ENCODE results near the gene RCSD1. TPM values are rescaled to one million over a fixed set of nuclear protein-coding genes. Genes with fewer than 3 reads are reported as not detected.

Gene RCSD1
- total RNA-seq, 1 donor from 2014 or later: 45.9 TPM

- H3K9me3 ChIP-seq (ENCODE audit: control insufficient read depth in 3 of 3, low read length in 3 of 3): no peaks in the 10 kb centered on the region
- no peaks in the 10 kb centered on the region for H3K27me3 ChIP-seq (ENCODE audit: control insufficient read depth in 3 of 3, insufficient read depth in 3 of 3, low read length in 3 of 3)
- no peak overlapping the region for H3K4me3 ChIP-seq (ENCODE audit: low read length in 3 of 3)
- H3K9ac ChIP-seq (ENCODE audit: low read depth in 1 of 3, low read length in 3 of 3): no peak overlapping the region
- no peak overlapping the region for H3K27ac ChIP-seq (ENCODE audit: low read depth, low read length)
- peaks cover 0 to 3% (median 0%) of the 10 kb centered on the region in 3 donors for H3K4me1 ChIP-seq (ENCODE audit: control insufficient read depth in 3 of 3, insufficient read depth in 3 of 3, low read length in 3 of 3)
- H3K36me3 ChIP-seq (ENCODE audit: control insufficient read depth in 3 of 3, insufficient read depth in 3 of 3, low read length in 3 of 3): peaks cover 5 to 26% (median 20%) of the 10 kb centered on the region in 3 donors
Measured at GRCh38 chr1:167706931-167707877, 77.2 kb downstream of the RCSD1 start.

- Histone ChIP-seq H3K4me3 (ENCODE audit: low read length in 3 of 3) (no peak overlapping the region), H3K9ac (ENCODE audit: low read depth in 1 of 3, low read length in 3 of 3) (no peak overlapping the region), H3K4me1 (ENCODE audit: control insufficient read depth in 3 of 3, insufficient read depth in 3 of 3, low read length in 3 of 3) (peaks cover 0 to 3% (median 0%) of the 10 kb centered on the region in 3 donors), H3K27me3 (ENCODE audit: control insufficient read depth in 3 of 3, insufficient read depth in 3 of 3, low read length in 3 of 3) (no peaks in the 10 kb centered on the region), H3K9me3 (ENCODE audit: control insufficient read depth in 3 of 3, low read length in 3 of 3) (no peaks in the 10 kb centered on the region), H3K36me3 (ENCODE audit: control insufficient read depth in 3 of 3, insufficient read depth in 3 of 3, low read length in 3 of 3) (peaks cover 5 to 26% (median 20%) of the 10 kb centered on the region in 3 donors), H3K27ac (ENCODE audit: low read depth, low read length) (no peak overlapping the region)
Measured at GRCh38 chr1:167707942-167708341, 77.9 kb downstream of the RCSD1 start.

- Histone ChIP-seq H3K4me3 (ENCODE audit: low read length in 3 of 3) (no peak overlapping the region), H3K27ac (ENCODE audit: low read depth, low read length) (no peak overlapping the region), H3K9me3 (ENCODE audit: control insufficient read depth in 3 of 3, low read length in 3 of 3) (no peaks in the 10 kb centered on the region), H3K36me3 (ENCODE audit: control insufficient read depth in 3 of 3, insufficient read depth in 3 of 3, low read length in 3 of 3) (peaks cover 3 to 17% (median 14%) of the 10 kb centered on the region in 3 donors), H3K9ac (ENCODE audit: low read depth in 1 of 3, low read length in 3 of 3) (no peak overlapping the region), H3K27me3 (ENCODE audit: control insufficient read depth in 3 of 3, insufficient read depth in 3 of 3, low read length in 3 of 3) (no peaks in the 10 kb centered on the region), H3K4me1 (ENCODE audit: control insufficient read depth in 3 of 3, insufficient read depth in 3 of 3, low read length in 3 of 3) (peaks cover 8 to 11% (median 10%) of the 10 kb centered on the region in 3 donors)
Measured at GRCh38 chr1:167708940-167709389, 78.9 kb downstream of the RCSD1 start.

GRCh38 chr1:167710836-167711235 lies 80.8 kb downstream of the RCSD1 start:
- Histone ChIP-seq H3K9me3 (ENCODE audit: control insufficient read depth in 3 of 3, low read length in 3 of 3) (no peaks in the 10 kb centered on the region), H3K27me3 (ENCODE audit: control insufficient read depth in 3 of 3, insufficient read depth in 3 of 3, low read length in 3 of 3) (no peaks in the 10 kb centered on the region), H3K27ac (ENCODE audit: low read depth, low read length) (no peak overlapping the region), H3K4me3 (ENCODE audit: low read length in 3 of 3) (no peak overlapping the region), H3K36me3 (ENCODE audit: control insufficient read depth in 3 of 3, insufficient read depth in 3 of 3, low read length in 3 of 3) (peaks cover 0 to 1% (median 0%) of the 10 kb centered on the region in 3 donors), H3K9ac (ENCODE audit: low read depth in 1 of 3, low read length in 3 of 3) (no peak overlapping the region), H3K4me1 (ENCODE audit: control insufficient read depth in 3 of 3, insufficient read depth in 3 of 3, low read length in 3 of 3) (peaks cover 11 to 14% (median 14%) of the 10 kb centered on the region in 3 donors)

- Histone ChIP-seq H3K27me3 (ENCODE audit: control insufficient read depth in 3 of 3, insufficient read depth in 3 of 3, low read length in 3 of 3) (no peaks in the 10 kb centered on the region), H3K9ac (ENCODE audit: low read depth in 1 of 3, low read length in 3 of 3) (no peak overlapping the region), H3K4me3 (ENCODE audit: low read length in 3 of 3) (no peak overlapping the region), H3K4me1 (ENCODE audit: control insufficient read depth in 3 of 3, insufficient read depth in 3 of 3, low read length in 3 of 3) (peaks cover 11 to 14% (median 14%) of the 10 kb centered on the region in 3 donors), H3K36me3 (ENCODE audit: control insufficient read depth in 3 of 3, insufficient read depth in 3 of 3, low read length in 3 of 3) (no peaks in the 10 kb centered on the region), H3K27ac (ENCODE audit: low read depth, low read length) (no peak overlapping the region), H3K9me3 (ENCODE audit: control insufficient read depth in 3 of 3, low read length in 3 of 3) (no peaks in the 10 kb centered on the region)
Measured at GRCh38 chr1:167711797-167712196, 81.8 kb downstream of the RCSD1 start.

GRCh38 chr1:167713330-167714081 lies 83.5 kb downstream of the RCSD1 start:
- Histone ChIP-seq H3K9ac (ENCODE audit: low read depth in 1 of 3, low read length in 3 of 3) (peak overlapping the region; percentile 62 to 88 (median 69)), H3K27ac (ENCODE audit: low read depth, low read length) (peak overlapping the region; percentile 72), H3K9me3 (ENCODE audit: control insufficient read depth in 3 of 3, low read length in 3 of 3) (no peaks in the 10 kb centered on the region), H3K36me3 (ENCODE audit: control insufficient read depth in 3 of 3, insufficient read depth in 3 of 3, low read length in 3 of 3) (no peaks in the 10 kb centered on the region), H3K4me1 (ENCODE audit: control insufficient read depth in 3 of 3, insufficient read depth in 3 of 3, low read length in 3 of 3) (peaks cover 11 to 14% (median 14%) of the 10 kb centered on the region in 3 donors), H3K27me3 (ENCODE audit: control insufficient read depth in 3 of 3, insufficient read depth in 3 of 3, low read length in 3 of 3) (no peaks in the 10 kb centered on the region), H3K4me3 (ENCODE audit: low read length in 3 of 3) (peak overlapping the region; percentile 82 to 98 (median 90))

DNA sequence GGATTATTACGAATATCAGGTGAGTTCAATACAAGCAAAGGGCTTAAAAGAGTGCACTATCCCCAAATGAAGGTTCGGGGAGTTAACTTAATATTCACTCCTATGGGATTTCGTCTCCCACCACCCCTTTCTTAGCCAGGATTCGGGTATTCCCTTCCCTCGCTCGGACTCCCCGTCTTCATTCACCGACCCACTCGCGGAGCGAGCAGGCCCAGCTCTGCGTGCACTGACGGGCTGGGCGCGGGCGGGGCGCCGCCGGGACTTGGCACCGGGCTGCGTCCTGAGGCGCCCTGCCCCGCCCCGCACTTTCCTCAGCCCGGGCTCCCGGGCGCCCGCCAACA lies 84.0 kb downstream of the RCSD1 start:
- Histone ChIP-seq H3K4me1 (ENCODE audit: control insufficient read depth in 3 of 3, insufficient read depth in 3 of 3, low read length in 3 of 3) (peaks cover 11 to 14% (median 14%) of the 10 kb centered on the region in 3 donors), H3K9me3 (ENCODE audit: control insufficient read depth in 3 of 3, low read length in 3 of 3) (no peaks in the 10 kb centered on the region), H3K27ac (ENCODE audit: low read depth, low read length) (peak overlapping the region; percentile 72)

GRCh38 chr1:167714439-167715156 lies 84.6 kb downstream of the RCSD1 start:
- H3K36me3 ChIP-seq (ENCODE audit: control insufficient read depth in 3 of 3, insufficient read depth in 3 of 3, low read length in 3 of 3): no peaks in the 10 kb centered on the region
- peak overlapping the region; percentile 82 to 98 (median 90) for H3K4me3 ChIP-seq (ENCODE audit: low read length in 3 of 3)
- H3K27me3 ChIP-seq (ENCODE audit: control insufficient read depth in 3 of 3, insufficient read depth in 3 of 3, low read length in 3 of 3): no peaks in the 10 kb centered on the region
- H3K9me3 ChIP-seq (ENCODE audit: control insufficient read depth in 3 of 3, low read length in 3 of 3): no peaks in the 10 kb centered on the region
- peaks cover 11 to 14% (median 14%) of the 10 kb centered on the region in 3 donors for H3K4me1 ChIP-seq (ENCODE audit: control insufficient read depth in 3 of 3, insufficient read depth in 3 of 3, low read length in 3 of 3)
- H3K27ac ChIP-seq (ENCODE audit: low read depth, low read length): peak overlapping the region; percentile 72
- peak overlapping the region; percentile 69 to 88 (median 81) for H3K9ac ChIP-seq (ENCODE audit: low read depth in 1 of 3, low read length in 3 of 3)

More for the DNA sequence above, 84.0 kb downstream of the RCSD1 start:
- Histone ChIP-seq H3K36me3 (ENCODE audit: control insufficient read depth in 3 of 3, insufficient read depth in 3 of 3, low read length in 3 of 3) (no peaks in the 10 kb centered on the region), H3K27me3 (ENCODE audit: control insufficient read depth in 3 of 3, insufficient read depth in 3 of 3, low read length in 3 of 3) (no peaks in the 10 kb centered on the region), H3K9ac (ENCODE audit: low read depth in 1 of 3, low read length in 3 of 3) (peak overlapping the region; percentile 69 to 88 (median 81)), H3K4me3 (ENCODE audit: low read length in 3 of 3) (peak overlapping the region; percentile 82 to 98 (median 90))

- Histone ChIP-seq H3K4me3 (ENCODE audit: low read length in 3 of 3) (peak overlapping the region; percentile 82 to 98 (median 90)), H3K36me3 (ENCODE audit: control insufficient read depth in 3 of 3, insufficient read depth in 3 of 3, low read length in 3 of 3) (no peaks in the 10 kb centered on the region)
Measured at GRCh38 chr1:167715157-167715999, 85.3 kb downstream of the RCSD1 start.

More at GRCh38 chr1:167715157-167715999, 85.3 kb downstream of the RCSD1 start:
- H3K4me1 ChIP-seq (ENCODE audit: control insufficient read depth in 3 of 3, insufficient read depth in 3 of 3, low read length in 3 of 3): peaks cover 11 to 14% (median 14%) of the 10 kb centered on the region in 3 donors
- no peaks in the 10 kb centered on the region for H3K9me3 ChIP-seq (ENCODE audit: control insufficient read depth in 3 of 3, low read length in 3 of 3)
- H3K27ac ChIP-seq (ENCODE audit: low read depth, low read length): peak overlapping the region; percentile 72
- no peaks in the 10 kb centered on the region for H3K27me3 ChIP-seq (ENCODE audit: control insufficient read depth in 3 of 3, insufficient read depth in 3 of 3, low read length in 3 of 3)
- H3K9ac ChIP-seq (ENCODE audit: low read depth in 1 of 3, low read length in 3 of 3): peak overlapping the region; percentile 68 to 88 (median 81)

Measured in skeletal muscle tissue (tissue), 4 donors.